ENCODE measurements around the gene SNAI3. TPM values are rescaled to one million over a fixed set of nuclear protein-coding genes. Genes with fewer than 3 reads are reported as not detected.

The SNAI3 gene
- total and polyA plus RNA-seq, 2 of the 4 experiments (the other 2 are of a cell fraction), result 0.21 TPM; not detected in 1

DNA sequence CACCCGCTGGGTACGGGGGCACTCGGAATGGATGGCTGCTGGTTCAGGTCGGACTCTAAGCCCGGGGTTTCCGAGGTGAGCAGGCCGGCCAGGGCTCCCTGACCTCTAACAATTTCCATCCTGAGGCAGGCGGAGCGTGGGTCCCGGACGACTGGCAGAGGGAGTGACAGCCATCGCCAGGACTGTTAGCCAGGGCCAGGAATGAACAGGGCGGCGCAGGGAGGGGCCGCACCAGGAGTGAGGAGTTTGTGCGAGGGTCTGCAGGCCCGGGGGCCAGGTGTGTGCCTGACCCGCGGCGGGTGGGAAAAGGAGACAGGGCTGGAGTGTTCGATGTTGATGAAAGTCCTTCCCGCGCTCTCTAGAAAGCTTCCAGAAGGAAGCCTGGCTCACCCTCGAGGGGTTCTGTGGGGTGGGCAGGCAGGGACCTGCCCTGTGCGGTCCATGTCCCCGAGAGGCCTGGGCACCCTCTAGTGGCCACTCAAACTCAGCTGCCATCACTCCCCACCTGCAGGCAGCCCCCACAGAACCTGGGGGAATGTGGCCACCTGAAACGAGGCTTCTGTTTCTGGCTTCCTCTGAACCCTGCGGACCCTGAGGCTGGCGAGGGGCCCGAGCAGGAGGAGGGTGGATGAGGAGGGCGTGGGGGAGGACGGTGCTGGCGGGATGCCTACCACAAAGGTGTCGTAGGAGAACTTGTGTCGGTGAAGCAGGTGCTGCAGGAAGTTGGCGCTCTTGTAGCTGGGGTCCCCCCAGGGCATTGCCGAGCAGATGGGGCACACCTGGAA lies 11.7 kb upstream of the SNAI3 start:
- H3K56ac ChIP-seq (ENCODE audit: extremely low read depth, insufficient read depth, low read length), result no peak overlapping the region
- TF ChIP-seq, protein P1, sequence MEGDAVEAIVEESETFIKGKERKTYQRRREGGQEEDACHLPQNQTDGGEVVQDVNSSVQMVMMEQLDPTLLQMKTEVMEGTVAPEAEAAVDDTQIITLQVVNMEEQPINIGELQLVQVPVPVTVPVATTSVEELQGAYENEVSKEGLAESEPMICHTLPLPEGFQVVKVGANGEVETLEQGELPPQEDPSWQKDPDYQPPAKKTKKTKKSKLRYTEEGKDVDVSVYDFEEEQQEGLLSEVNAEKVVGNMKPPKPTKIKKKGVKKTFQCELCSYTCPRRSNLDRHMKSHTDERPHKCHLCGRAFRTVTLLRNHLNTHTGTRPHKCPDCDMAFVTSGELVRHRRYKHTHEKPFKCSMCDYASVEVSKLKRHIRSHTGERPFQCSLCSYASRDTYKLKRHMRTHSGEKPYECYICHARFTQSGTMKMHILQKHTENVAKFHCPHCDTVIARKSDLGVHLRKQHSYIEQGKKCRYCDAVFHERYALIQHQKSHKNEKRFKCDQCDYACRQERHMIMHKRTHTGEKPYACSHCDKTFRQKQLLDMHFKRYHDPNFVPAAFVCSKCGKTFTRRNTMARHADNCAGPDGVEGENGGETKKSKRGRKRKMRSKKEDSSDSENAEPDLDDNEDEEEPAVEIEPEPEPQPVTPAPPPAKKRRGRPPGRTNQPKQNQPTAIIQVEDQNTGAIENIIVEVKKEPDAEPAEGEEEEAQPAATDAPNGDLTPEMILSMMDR (conservative IDR thresholded peaks at IDR 0.05; ENCODE audit: low read depth, low read length), result peak; percentile 13; the same call in 1 of the 2 replicates
- no peak for TF ChIP-seq RAD21 (IDR thresholded peaks at IDR 0.05; ENCODE audit: low read length)
- DNase-seq (no peak), ATAC-seq (ENCODE audit: low read depth) (no peak)
- H2AK9ac ChIP-seq (replicated peaks; ENCODE audit: low read depth, low read length, poor library complexity), result no peak overlapping the region
- no peak overlapping the region for H2BK15ac ChIP-seq (ENCODE audit: low read depth, low read length)
- H2AK5ac ChIP-seq (ENCODE audit: low read depth, low read length), result no peak overlapping the region
- ChIA-PET POLR2A (ENCODE audit: unreplicated experiment) (no interaction called here), CTCF (interaction anchor here (0.6 kb wide), 1 partner anchor 69 kb away, joined by 4 read pairs; no protein-coding TSS in a partner anchor)
- in situ Hi-C loops (cut with MboI; ENCODE audit: low sequenced_read_pairs) (no loop called here), dilution Hi-C loops (cut with HindIII; ENCODE audit: low sequenced_read_pairs, unreplicated experiment) (no loop called here), intact Hi-C loops (cut with micrococcal nuclease) (no loop called here)
- H2BK120ac ChIP-seq (ENCODE audit: low read depth, low read length), result no peak overlapping the region
- H4K5ac ChIP-seq (ENCODE audit: low read depth, low read length), result no peak overlapping the region
- BruUV-seq (replicated peaks), result no TSS peak
- H3K36me3 ChIP-seq (ENCODE audit: control insufficient read depth, insufficient read depth, low read length), result peaks cover 33% of the 10 kb centered on the region
- no peak overlapping the region for H3K4ac ChIP-seq (ENCODE audit: low read depth, low read length)
- no peak overlapping the region for H4K8ac ChIP-seq (ENCODE audit: low read depth in 2 of 2, low read length in 2 of 2)
- H3K27me3 ChIP-seq (ENCODE audit: control insufficient read depth, insufficient read depth, low read length), result no peaks in the 10 kb centered on the region
- no peak overlapping the region for H3K27ac ChIP-seq (ENCODE audit: insufficient read depth, low read length)
- H3K9me3 ChIP-seq (ENCODE audit: control insufficient read depth, insufficient read depth, low read length), result no peaks in the 10 kb centered on the region
- H2BK5ac ChIP-seq (ENCODE audit: low read depth, low read length, poor library complexity, severe bottlenecking), result no peak overlapping the region
- H3K9me1 ChIP-seq (ENCODE audit: insufficient read depth, low read length), result no peaks in the 10 kb centered on the region; the same call in none of the 2 replicates
- no peak overlapping the region for H2AFZ ChIP-seq (replicated peaks; ENCODE audit: low read length, poor library complexity)
- WGBS, 2 experiments (ENCODE audit: extremely low coverage in 2 of 2, insufficient read length in 1 of 2), result 91% methylated on average over 12 of the region's 37 CpGs; no CpG with 5 or more reads in 1 of the 2 experiments
- no peak overlapping the region for H2BK20ac ChIP-seq (ENCODE audit: low read depth, low read length)
- H4K91ac ChIP-seq (ENCODE audit: insufficient read depth, low read depth, low read length), result no peak overlapping the region
- H3K4me1 ChIP-seq (ENCODE audit: control insufficient read depth, insufficient read depth, low read length), result peaks cover 8% of the 10 kb centered on the region
- H3K79me1 ChIP-seq (ENCODE audit: low read depth in 1 of 2, low read length in 2 of 2), result peaks cover 0 to 31% of the 10 kb centered on the region in 2 experiments; a peak in 3 of 4 replicates
- H4K20me1 ChIP-seq (ENCODE audit: insufficient read depth, low read length), result no peaks in the 10 kb centered on the region; the same call in 1 of the 2 replicates
- H3K4me3 ChIP-seq (ENCODE audit: insufficient read depth, low read depth, low read length), result no peak overlapping the region
- no peak overlapping the region for H3K23ac ChIP-seq (ENCODE audit: low read depth, low read length)
- no peak overlapping the region for H3K18ac ChIP-seq (ENCODE audit: low read depth, low read length)
- no peak overlapping the region for H3K14ac ChIP-seq (replicated peaks; ENCODE audit: low read depth, low read length)
- H3K4me2 ChIP-seq (ENCODE audit: low read depth, low read length), result no peak overlapping the region
- H3K9ac ChIP-seq (ENCODE audit: low read depth, low read length), result no peak overlapping the region

Data from IMR-90 (cell line).